ENCODE measurements around the gene SMCO2.
A peak's percentile ranks its signal among the peaks of the same experiment; 100 is the strongest.
"Not testable (repeated sequence)": the region's sequence is repeated elsewhere in the genome, so short reads cannot be mapped to it uniquely, and the experiment has no call there.

The SMCO2 gene

GRCh38 chr12:27530157-27530922, 83.8 kb downstream of the SMCO2 start:
- no peak for DNase-seq

GRCh38 chr12:27531896-27532295, 85.4 kb downstream of the SMCO2 start:
- DNase-seq, result no peak

- no peak for DNase-seq
Measured at GRCh38 chr12:27534060-27534764, 87.7 kb downstream of the SMCO2 start.

- DNase-seq, result no peak
Measured at GRCh38 chr12:27534765-27535161, 88.2 kb downstream of the SMCO2 start.

GRCh38 chr12:27535318-27535717, 88.8 kb downstream of the SMCO2 start:
- no peak for DNase-seq

GRCh38 chr12:27537855-27538675, 91.5 kb downstream of the SMCO2 start:
- no peak for DNase-seq

GRCh38 chr12:27539191-27539631, 92.7 kb downstream of the SMCO2 start:
- DNase-seq, result no peak

GRCh38 chr12:27541031-27541719, 94.6 kb downstream of the SMCO2 start:
- no peak for DNase-seq

GRCh38 chr12:27542628-27543027, 96.1 kb downstream of the SMCO2 start:
- DNase-seq, result no peak

GRCh38 chr12:27544858-27545257, 98.3 kb downstream of the SMCO2 start:
- not testable (repeated sequence) for DNase-seq

GRCh38 chr12:27545665-27546064, 99.1 kb downstream of the SMCO2 start:
- no peak for DNase-seq

- no peak for DNase-seq
Measured at GRCh38 chr12:27547592-27547991, 101.1 kb downstream of the SMCO2 start.

GRCh38 chr12:27548301-27549199, 102.0 kb downstream of the SMCO2 start:
- DNase-seq, result no peak

GRCh38 chr12:27549236-27549800, 102.8 kb downstream of the SMCO2 start:
- DNase-seq, result no peak

- DNase-seq, result peak; percentile 71
Measured at GRCh38 chr12:27549801-27550652, 103.5 kb downstream of the SMCO2 start.

- DNase-seq, result no peak
Measured at GRCh38 chr12:27550653-27550975, 104.1 kb downstream of the SMCO2 start.

- no peak for DNase-seq
Measured at GRCh38 chr12:27551172-27551840, 104.8 kb downstream of the SMCO2 start.

Data from NCI-H345 (cell line).